Ishikawa (cell line): Measurements from ENCODE around the gene SAFB.

Experiments
- CEBPB ChIP-seq: IDR thresholded peaks from 2 replicates; pipeline ENCODE4 v1.6.1; 2012
- CREB1 ChIP-seq: IDR thresholded peaks from 2 replicates; pipeline ENCODE4 v1.6.1; 2012; ENCODE audit warnings: low read depth
- EGR1 ChIP-seq: IDR thresholded peaks from 2 replicates; pipeline ENCODE4 v1.6.1; 2012
- EP300 ChIP-seq: IDR thresholded peaks from 2 replicates; pipeline ENCODE4 v1.6.1; 2012; ENCODE audit warnings: borderline replicate concordance
- FOXM1 ChIP-seq: IDR thresholded peaks from 2 replicates; pipeline ENCODE4 v1.6.1; 2012; ENCODE audit warnings: low read depth, borderline replicate concordance
- MAX ChIP-seq: IDR thresholded peaks from 2 replicates; pipeline ENCODE4 v1.6.1; 2012
- NFIC ChIP-seq: IDR thresholded peaks from 2 replicates; pipeline ENCODE4 v1.6.1; 2012
- RAD21 ChIP-seq: IDR thresholded peaks from 2 replicates; pipeline ENCODE4 v1.6.1; 2012; ENCODE audit warnings: low read depth
- REST ChIP-seq: IDR thresholded peaks from 2 replicates; pipeline ENCODE4 v1.6.1; 2012; ENCODE audit warnings: low read depth, mild to moderate bottlenecking
- TAF1 ChIP-seq: IDR thresholded peaks from 2 replicates; pipeline ENCODE4 v1.6.1; 2012; ENCODE audit warnings: low read depth, mild to moderate bottlenecking
- TCF12 ChIP-seq: IDR thresholded peaks from 2 replicates; pipeline ENCODE4 v1.6.1; 2012; ENCODE audit warnings: low read depth
- TEAD4 ChIP-seq: IDR thresholded peaks from 2 replicates; pipeline ENCODE4 v1.6.1; 2012
- USF1 ChIP-seq: IDR thresholded peaks from 2 replicates; pipeline ENCODE4 v1.6.1; 2012
- YY1 ChIP-seq: IDR thresholded peaks from 2 replicates; pipeline ENCODE4 v1.6.1; 2012; ENCODE audit warnings: low read depth
- ZBTB7A ChIP-seq: IDR thresholded peaks from 2 replicates; pipeline ENCODE4 v1.6.1; 2012; ENCODE audit warnings: low read depth

The SAFB gene

GRCh38 chr19:5617080-5617479, 5.8 kb upstream of the SAFB start:
- TF ChIP-seq TCF12 (no peak), ZBTB7A (no peak), TEAD4 (no peak), NFIC (no peak), EP300 (no peak), YY1 (no peak), USF1 (no peak), RAD21 (no peak), CREB1 (no peak), REST (no peak), CEBPB (no peak), FOXM1 (no peak), TAF1 (no peak), EGR1 (no peak), MAX (no peak)

- TF ChIP-seq REST (no peak), MAX (no peak), FOXM1 (no peak), USF1 (no peak), TEAD4 (no peak), NFIC (no peak), RAD21 (no peak), EGR1 (no peak), EP300 (no peak)
Measured at GRCh38 chr19:5618591-5618990, 4.3 kb upstream of the SAFB start.

- TF ChIP-seq TCF12: no peak
- TF ChIP-seq TAF1: no peak
- no peak for TF ChIP-seq TEAD4
- no peak for TF ChIP-seq MAX
- no peak for TF ChIP-seq FOXM1
- TF ChIP-seq EGR1: no peak
- no peak for TF ChIP-seq CREB1
- TF ChIP-seq YY1: no peak
- no peak for TF ChIP-seq EP300
- TF ChIP-seq CEBPB: no peak
- TF ChIP-seq USF1: no peak
- TF ChIP-seq ZBTB7A: no peak
- TF ChIP-seq NFIC: no peak
- TF ChIP-seq RAD21: no peak
- TF ChIP-seq REST: no peak
Measured at GRCh38 chr19:5619946-5620345, 2.9 kb upstream of the SAFB start.

- TF ChIP-seq RAD21: no peak
- TF ChIP-seq TEAD4: no peak
- no peak for TF ChIP-seq USF1
- TF ChIP-seq YY1: no peak
- no peak for TF ChIP-seq CREB1
- no peak for TF ChIP-seq TAF1
- TF ChIP-seq MAX: no peak
- TF ChIP-seq REST: no peak
- no peak for TF ChIP-seq TCF12
- TF ChIP-seq ZBTB7A: no peak
- no peak for TF ChIP-seq EP300
- no peak for TF ChIP-seq CEBPB
- no peak for TF ChIP-seq NFIC
- no peak for TF ChIP-seq FOXM1
- TF ChIP-seq EGR1: no peak
Measured at GRCh38 chr19:5621311-5621944, 1.5 kb upstream of the SAFB start.
